ENCODE results near the gene IER3. TPM values are rescaled to one million over a fixed set of nuclear protein-coding genes. Genes with fewer than 3 reads are reported as not detected.
A peak's percentile ranks its signal among the peaks of the same experiment; 100 is the strongest.

IER3 gene
- total and polyA plus RNA-seq, 2 of the 13 experiments (the other 11 are each of a cell fraction or from before 2014, with no cell fraction given), result 51.1 to 131 TPM

- TF ChIP-seq HNF4G (IDR thresholded peaks at IDR 0.05; ENCODE audit: borderline replicate concordance, low read depth, low read length) (peak; percentile 24; the same call in 1 of the 2 replicates), HNF4G (CRISPR knock-in tag; IDR thresholded peaks at IDR 0.05; ENCODE audit: borderline replicate concordance, low read depth) (no peak), PCBP2 (optimal IDR thresholded peaks at IDR 0.05; ENCODE audit: low read depth, low read length, poor library complexity, severe bottlenecking) (peak; percentile 36), POLR2A (IDR thresholded peaks at IDR 0.05; ENCODE audit: insufficient read depth in 1 of 2, low read depth in 2 of 2, low read length in 2 of 2) (peak in 1 of 2 experiments; percentile 44; a peak in 1 of 4 replicates), HOXD1 (CRISPR knock-in tag; IDR thresholded peaks at IDR 0.05) (peak; percentile 65; the same call in 1 of the 2 replicates), SNAI1 (CRISPR knock-in tag; IDR thresholded peaks at IDR 0.05; ENCODE audit: borderline replicate concordance) (peak; percentile 75), ZNF616 (CRISPR knock-in tag; IDR thresholded peaks at IDR 0.05; ENCODE audit: low read depth) (no peak), ARID5B (CRISPR knock-in tag; IDR thresholded peaks at IDR 0.05) (peak; percentile 59; the same call in 1 of the 2 replicates), HNF1A (IDR thresholded peaks at IDR 0.05; ENCODE audit: low read depth) (peak; percentile 92), HNF1A (CRISPR knock-in tag; IDR thresholded peaks at IDR 0.05; ENCODE audit: borderline replicate concordance) (peak; percentile 91), RXRB (CRISPR knock-in tag; IDR thresholded peaks at IDR 0.05; ENCODE audit: borderline replicate concordance) (peak; percentile 80; the same call in 1 of the 2 replicates), ZBTB21 (CRISPR knock-in tag; IDR thresholded peaks at IDR 0.05) (0 out of 2 replicates have a peak, but pooled peaks have one; percentile 4), ZNF543 (CRISPR knock-in tag; IDR thresholded peaks at IDR 0.05) (0 out of 2 replicates have a peak, but pooled peaks have one; percentile 22), ZBTB7A (CRISPR knock-in tag; IDR thresholded peaks at IDR 0.05) (0 out of 2 replicates have a peak, but pooled peaks have one; percentile 37), ZNF574 (CRISPR knock-in tag; IDR thresholded peaks at IDR 0.05) (peak; percentile 50), BCL3 (CRISPR knock-in tag; IDR thresholded peaks at IDR 0.05) (0 out of 2 replicates have a peak, but pooled peaks have one; percentile 37), ZNF879 (CRISPR knock-in tag; IDR thresholded peaks at IDR 0.05) (0 out of 2 replicates have a peak, but pooled peaks have one; percentile 79)
These were observed 4.6 kb upstream of the IER3 start (continued) for GRCh38 chr6:30748851-30749540.
